Activated CD8-positive, alpha-beta T cell treated with anti-CD3 and anti-CD28 coated beads for 36 hours (primary cell): ENCODE data around the gene LMO2. TPM values are rescaled to one million over a fixed set of nuclear protein-coding genes. Genes with fewer than 3 reads are reported as not detected.

Source experiments
- ATAC-seq: fragments of 200-7000 bp; cut with Tn5 transposase; one replicate; pipeline ENCODE4 v1.10.0; 2021; ENCODE audit warnings: mild to moderate bottlenecking, moderate library complexity
- CTCF ChIA-PET: fragments of 350-600 bp; sonication (Branson Sonifier 250); formaldehyde crosslinking; loops from one replicate; lab custom pipeline; 2021; ENCODE audit warnings: antibody characterized with exemption; lab: Charles Lee
- POLR2A ChIA-PET: fragments of 350-600 bp; sonication (Branson Sonifier 250); formaldehyde crosslinking; loops from one replicate; lab custom pipeline; 2021; ENCODE audit warnings: antibody characterized with exemption; lab: Charles Lee
- DNase-seq: peaks from one replicate; pipeline ENCODE4 v3.0.0-alpha.2; 2020
- H3K27ac Mint-ChIP-seq: one replicate; pipeline ENCODE4 v1.8.0; 2021; ENCODE audit warnings: mild to moderate bottlenecking, mixed read lengths
- H3K27me3 Mint-ChIP-seq: one replicate; pipeline ENCODE4 v1.8.0; 2021; ENCODE audit warnings: mixed read lengths
- H3K36me3 Mint-ChIP-seq: one replicate; pipeline ENCODE4 v1.8.0; 2021; ENCODE audit warnings: low read depth, mixed read lengths
- H3K4me1 Mint-ChIP-seq: one replicate; pipeline ENCODE4 v1.8.0; 2021; ENCODE audit warnings: low read depth, mixed read lengths
- H3K4me3 Mint-ChIP-seq: one replicate; pipeline ENCODE4 v1.8.0; 2021; ENCODE audit warnings: mild to moderate bottlenecking, moderate library complexity, mixed read lengths
- H3K9me3 Mint-ChIP-seq: one replicate; pipeline ENCODE4 v1.8.0; 2021; ENCODE audit warnings: mixed read lengths
- intact Hi-C: fragments of 100-400 bp; cut with micrococcal nuclease; formaldehyde crosslinking; loops from one replicate; pipeline ENCODE4 v1.10.0; 2022
- total RNA-seq, 2 experiments: library from RNA; stranded (reverse); gene quantifications; one replicate each; pipeline ENCODE4 v1.2.3, GENCODE V29; 2021
- TF ChIP-seq, protein P1 (sequence below): fragments of 200-600 bp; IDR thresholded peaks from one replicate; pipeline ENCODE4 v1.8.0; 2022; ENCODE audit warnings: antibody characterized with exemption, mild to moderate bottlenecking

The LMO2 gene
- total RNA-seq, 2 experiments from 2014 or later, result not detected

DNA sequence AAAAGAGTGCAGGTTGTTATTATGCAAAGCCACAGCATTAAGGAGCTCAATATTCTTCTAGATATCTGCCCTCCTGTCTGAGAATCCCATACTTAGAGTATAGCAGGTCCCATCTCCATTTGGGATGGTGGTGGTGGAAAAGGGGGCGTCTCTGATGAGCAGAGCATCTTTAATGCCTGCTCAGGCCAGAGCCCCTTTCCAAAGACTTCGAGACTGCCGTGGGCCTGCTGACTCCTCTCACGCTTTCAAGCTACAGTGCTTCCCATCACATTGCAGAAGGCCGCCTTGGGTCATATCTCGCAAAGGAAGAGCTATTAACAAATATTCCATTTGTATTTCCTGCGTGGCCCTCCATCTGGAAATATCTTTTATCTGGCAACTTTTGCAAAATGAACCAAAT lies 10.9 kb downstream of the LMO2 start:
- H3K4me1 Mint-ChIP-seq, result no peaks in the 10 kb centered on the region
- TF ChIP-seq, protein P1, sequence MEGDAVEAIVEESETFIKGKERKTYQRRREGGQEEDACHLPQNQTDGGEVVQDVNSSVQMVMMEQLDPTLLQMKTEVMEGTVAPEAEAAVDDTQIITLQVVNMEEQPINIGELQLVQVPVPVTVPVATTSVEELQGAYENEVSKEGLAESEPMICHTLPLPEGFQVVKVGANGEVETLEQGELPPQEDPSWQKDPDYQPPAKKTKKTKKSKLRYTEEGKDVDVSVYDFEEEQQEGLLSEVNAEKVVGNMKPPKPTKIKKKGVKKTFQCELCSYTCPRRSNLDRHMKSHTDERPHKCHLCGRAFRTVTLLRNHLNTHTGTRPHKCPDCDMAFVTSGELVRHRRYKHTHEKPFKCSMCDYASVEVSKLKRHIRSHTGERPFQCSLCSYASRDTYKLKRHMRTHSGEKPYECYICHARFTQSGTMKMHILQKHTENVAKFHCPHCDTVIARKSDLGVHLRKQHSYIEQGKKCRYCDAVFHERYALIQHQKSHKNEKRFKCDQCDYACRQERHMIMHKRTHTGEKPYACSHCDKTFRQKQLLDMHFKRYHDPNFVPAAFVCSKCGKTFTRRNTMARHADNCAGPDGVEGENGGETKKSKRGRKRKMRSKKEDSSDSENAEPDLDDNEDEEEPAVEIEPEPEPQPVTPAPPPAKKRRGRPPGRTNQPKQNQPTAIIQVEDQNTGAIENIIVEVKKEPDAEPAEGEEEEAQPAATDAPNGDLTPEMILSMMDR, result no peak
- DNase-seq (no peak), ATAC-seq (no peak)
- intact Hi-C loops, result loop anchor here (1.0 kb wide), 1 partner anchor 20 kb away; no protein-coding TSS in a partner anchor
- peaks cover 77% of the 10 kb centered on the region for H3K27me3 Mint-ChIP-seq
- H3K27ac Mint-ChIP-seq, result no peak overlapping the region
- H3K9me3 Mint-ChIP-seq, result no peaks in the 10 kb centered on the region
- ChIA-PET POLR2A (no interaction called here), CTCF (interaction anchor here (1.0 to 1.5 kb wide), 4 partner anchors 24 to 107 kb away, joined by 3 to 6 read pairs (median 3); no protein-coding TSS in a partner anchor)
- H3K4me3 Mint-ChIP-seq, result no peak overlapping the region
- H3K36me3 Mint-ChIP-seq, result no peaks in the 10 kb centered on the region

DNA sequence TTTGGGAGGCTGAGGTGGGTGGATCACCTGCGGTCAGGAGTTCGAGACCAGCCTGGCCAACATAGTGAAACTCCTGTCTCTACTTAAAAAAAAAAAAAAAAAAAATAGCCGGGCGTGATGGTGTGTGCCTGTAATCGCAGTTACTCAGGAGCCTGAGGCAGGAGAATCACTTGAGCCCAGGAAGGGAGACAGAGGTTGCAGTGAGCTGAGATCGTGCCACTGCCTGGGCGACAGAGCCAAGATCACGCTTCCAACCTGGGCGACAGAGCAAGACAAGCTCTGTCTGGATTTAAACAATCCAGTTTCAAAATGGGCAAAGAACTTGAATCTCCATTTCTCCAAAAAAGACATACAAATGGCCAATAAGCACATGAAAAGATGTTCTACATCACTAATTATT lies 12.5 kb downstream of the LMO2 start:
- TF ChIP-seq, protein P1, result no peak
- Mint-ChIP-seq H3K27ac (no peak overlapping the region), H3K4me1 (no peaks in the 10 kb centered on the region), H3K9me3 (no peaks in the 10 kb centered on the region), H3K27me3 (peaks cover 76% of the 10 kb centered on the region), H3K36me3 (no peaks in the 10 kb centered on the region), H3K4me3 (no peak overlapping the region)
- intact Hi-C loops, result no loop called here
- no peak for DNase-seq
- no peak for ATAC-seq
- ChIA-PET CTCF (interaction anchor here (1.0 to 1.3 kb wide), 4 partner anchors 10 to 98 kb away, joined by 3 read pairs; no protein-coding TSS in a partner anchor), POLR2A (no interaction called here)

DNA sequence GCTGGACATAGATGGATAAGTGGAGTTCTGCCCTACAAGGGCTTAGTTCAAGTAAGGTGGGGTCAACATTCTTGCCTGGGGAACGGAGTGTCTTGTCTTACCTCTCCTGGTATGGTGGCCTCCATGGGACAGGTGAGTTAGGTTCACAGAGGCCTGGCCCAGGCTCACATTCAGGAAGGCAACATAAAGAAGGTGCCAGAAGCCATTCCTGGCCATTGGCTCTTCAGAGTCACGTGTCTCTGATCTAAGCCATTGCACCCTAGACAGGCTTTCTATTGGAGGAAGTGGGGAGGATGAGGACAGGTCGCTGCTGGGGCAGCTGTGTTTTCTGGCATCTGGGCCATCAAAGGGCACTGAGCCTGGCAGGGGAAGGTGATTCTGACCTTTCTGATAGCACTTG lies 14.8 kb downstream of the LMO2 start:
- no peak overlapping the region for H3K27ac Mint-ChIP-seq
- CTCF ChIA-PET, result interaction anchor here (1.8 kb wide), 1 partner anchor 111 kb away, joined by 7 read pairs; no protein-coding TSS in a partner anchor
- TF ChIP-seq, protein P1, result no peak
- intact Hi-C loops, result no loop called here
- H3K4me1 Mint-ChIP-seq, result no peaks in the 10 kb centered on the region
- H3K4me3 Mint-ChIP-seq, result no peak overlapping the region
- no peaks in the 10 kb centered on the region for H3K9me3 Mint-ChIP-seq
- ATAC-seq (no peak), DNase-seq (no peak)
- no peaks in the 10 kb centered on the region for H3K36me3 Mint-ChIP-seq
- POLR2A ChIA-PET, result no interaction called here
- peaks cover 72% of the 10 kb centered on the region for H3K27me3 Mint-ChIP-seq

DNA sequence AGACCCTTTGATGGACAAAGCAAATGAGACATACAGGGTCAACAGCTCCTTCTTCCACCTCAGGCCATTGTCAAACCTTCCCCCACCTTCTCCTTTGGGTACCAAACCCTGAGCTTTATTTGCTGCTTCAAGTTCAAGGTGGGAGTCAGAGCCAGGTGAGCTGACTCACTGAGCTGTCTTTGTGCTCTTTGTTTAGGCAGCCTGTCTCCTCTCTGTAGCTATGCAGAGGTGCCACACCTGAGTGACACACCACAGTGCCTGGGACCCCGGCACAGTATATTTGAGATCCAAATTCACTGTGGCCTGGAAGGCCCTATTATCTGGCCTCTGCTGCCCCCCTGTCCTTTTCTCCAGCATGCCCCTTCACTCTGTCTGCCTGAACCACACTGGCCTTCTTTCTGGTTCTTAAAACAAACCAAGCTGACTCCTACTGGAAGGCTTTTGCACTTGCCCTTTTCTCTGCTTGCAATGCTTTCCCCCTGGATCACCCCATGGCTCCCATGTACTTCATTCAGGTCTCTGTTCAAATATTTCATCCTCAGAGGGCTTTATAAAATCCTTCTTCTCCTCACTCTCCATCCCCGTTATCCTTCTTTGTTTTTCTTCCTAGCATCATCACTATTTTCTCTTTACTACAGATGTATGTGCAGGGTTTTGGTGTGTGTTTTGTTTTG lies 16.1 kb downstream of the LMO2 start:
- Mint-ChIP-seq H3K9me3 (no peaks in the 10 kb centered on the region), H3K4me3 (no peak overlapping the region), H3K27me3 (peaks cover 66% of the 10 kb centered on the region), H3K36me3 (no peaks in the 10 kb centered on the region), H3K27ac (no peak overlapping the region), H3K4me1 (peaks cover 3% of the 10 kb centered on the region)
- CTCF ChIA-PET, result interaction anchor here (1.3 to 2.4 kb wide), 4 partner anchors 17 to 121 kb away, joined by 3 to 9 read pairs (median 4); no protein-coding TSS in a partner anchor
- TF ChIP-seq, protein P1, result no peak
- no peak for DNase-seq
- intact Hi-C loops, result no loop called here
- POLR2A ChIA-PET, result no interaction called here
- ATAC-seq, result no peak

DNA sequence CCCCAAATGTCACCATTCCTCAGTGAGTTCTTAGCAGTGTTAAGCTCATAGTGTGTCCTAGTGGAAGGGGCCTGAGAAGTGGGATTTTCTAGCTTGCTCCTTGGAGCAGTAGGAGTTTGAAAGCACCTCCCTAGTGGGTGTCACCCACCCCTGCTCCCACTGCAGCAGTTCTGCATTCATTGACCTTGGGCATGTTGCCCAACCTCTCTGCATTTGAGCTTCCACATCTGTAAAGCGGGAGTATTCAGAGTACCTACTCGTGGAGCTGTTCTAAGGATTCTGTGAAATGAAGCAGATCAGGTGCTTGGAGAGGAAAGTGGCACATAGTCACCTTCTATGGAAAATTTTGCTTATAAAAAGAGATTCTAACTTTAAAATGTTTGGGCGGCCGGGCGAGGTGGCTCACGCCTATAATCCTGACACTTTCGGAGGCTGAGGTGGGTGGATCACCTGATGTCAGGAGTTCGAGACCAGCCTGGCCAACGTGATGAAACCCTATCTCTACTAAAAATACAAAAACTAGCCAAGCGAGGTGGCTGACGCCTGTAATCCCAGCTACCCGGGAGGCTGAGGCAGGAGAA lies 16.9 kb downstream of the LMO2 start:
- intact Hi-C loops, result no loop called here
- H3K36me3 Mint-ChIP-seq, result no peaks in the 10 kb centered on the region
- peaks cover 8% of the 10 kb centered on the region for H3K4me1 Mint-ChIP-seq
- peaks cover 66% of the 10 kb centered on the region for H3K27me3 Mint-ChIP-seq
- DNase-seq, result no peak
- H3K9me3 Mint-ChIP-seq, result no peaks in the 10 kb centered on the region
- no peak overlapping the region for H3K4me3 Mint-ChIP-seq
- TF ChIP-seq, protein P1, result no peak
- no peak overlapping the region for H3K27ac Mint-ChIP-seq
- ATAC-seq, result no peak
- ChIA-PET CTCF (interaction anchor here (1.0 to 2.4 kb wide), 5 partner anchors 17 to 122 kb away, joined by 3 to 9 read pairs (median 4); no protein-coding TSS in a partner anchor), POLR2A (no interaction called here)
